Keratinocyte (primary cell): ENCODE data around the gene CARD8. TPM values are rescaled to one million over a fixed set of nuclear protein-coding genes. Genes with fewer than 3 reads are reported as not detected.
"Not testable (repeated sequence)": the region's sequence is repeated elsewhere in the genome, so short reads cannot be mapped to it uniquely, and the experiment has no call there.

Experiments used
- DNase-seq: peaks from one replicate; pipeline ENCODE4 v3.0.0-alpha.2; 2011; ENCODE audit warnings: low read depth, missing footprints, low spot score
- FAIRE-seq: peaks from 2 replicates; lab custom pipeline; 2011; peaks lifted over from hg19 to GRCh38; lab: Jason Lieb, UNC
- H2AFZ ChIP-seq: 2 replicates; pipeline ENCODE4 v1.6.0; 2012; ENCODE audit warnings: low read length, control low read depth, inconsistent platforms; ENCODE audit not compliant: control insufficient read depth
- H3K27ac ChIP-seq: 2 replicates; pipeline ENCODE4 v1.5.1; 2011; ENCODE audit warnings: low read length; ENCODE audit not compliant: control insufficient read depth, insufficient read depth
- H3K27me3 ChIP-seq: 3 replicates; pipeline ENCODE4 v1.6.0; 2011; ENCODE audit warnings: low read length; ENCODE audit not compliant: control insufficient read depth, insufficient read depth; ENCODE audit errors: extremely low read depth
- H3K36me3 ChIP-seq, 2 experiments: 2 replicates in 1 of 2; 3 replicates in 1 of 2; pipeline ENCODE4 v1.5.1; 2011; ENCODE audit warnings: low read length in 2 of 2, mild to moderate bottlenecking in 1 of 2; ENCODE audit not compliant: control insufficient read depth in 2 of 2, insufficient read depth in 2 of 2; ENCODE audit errors: extremely low read depth in 1 of 2
- H3K4me1 ChIP-seq: 3 replicates; pipeline ENCODE4 v1.5.1; 2011; ENCODE audit warnings: low read length; ENCODE audit not compliant: control insufficient read depth, insufficient read depth; ENCODE audit errors: extremely low read depth
- H3K4me2 ChIP-seq: 3 replicates; pipeline ENCODE4 v1.6.0; 2011; ENCODE audit warnings: low read depth, low read length; ENCODE audit not compliant: control insufficient read depth, insufficient read depth; ENCODE audit errors: extremely low read depth
- H3K4me3 ChIP-seq, 3 experiments: fragments of 200-600 bp in 1 of 3; sonication (generic) in 1 of 3; 2 replicates in 2 of 3; 3 replicates in 1 of 3; pipeline ENCODE4 v1.5.1; 2011 to 2016; ENCODE audit warnings: low read length in 3 of 3, mild to moderate bottlenecking in 3 of 3, control low read depth in 2 of 3, inconsistent platforms in 1 of 3, low read depth in 1 of 3, mixed read lengths in 1 of 3, mixed run types in 1 of 3, moderate library complexity in 1 of 3; ENCODE audit not compliant: control insufficient read depth in 2 of 3, insufficient read depth in 2 of 3; ENCODE audit errors: extremely low read depth in 1 of 3
- H3K79me2 ChIP-seq: 2 replicates; pipeline ENCODE4 v1.6.0; 2012; ENCODE audit warnings: low read length; ENCODE audit not compliant: control insufficient read depth, insufficient read depth
- H3K9ac ChIP-seq: 3 replicates; pipeline ENCODE4 v1.6.0; 2011; ENCODE audit warnings: low read length; ENCODE audit not compliant: control insufficient read depth, insufficient read depth; ENCODE audit errors: extremely low read depth
- H3K9me1 ChIP-seq: 3 replicates; pipeline ENCODE4 v1.6.0; 2011; ENCODE audit warnings: low read length; ENCODE audit not compliant: control insufficient read depth, insufficient read depth; ENCODE audit errors: extremely low read depth
- H3K9me3 ChIP-seq: 2 replicates; pipeline ENCODE4 v1.5.1; 2012; ENCODE audit warnings: low read depth, low read length; ENCODE audit not compliant: control insufficient read depth
- H4K20me1 ChIP-seq: 3 replicates; pipeline ENCODE4 v1.6.0; 2011; ENCODE audit warnings: low read length; ENCODE audit not compliant: control insufficient read depth, insufficient read depth; ENCODE audit errors: extremely low read depth
- CTCF ChIP-seq, 3 experiments: IDR thresholded peaks in 1 of 3; conservative IDR thresholded peaks in 1 of 3; optimal IDR thresholded peaks in 1 of 3; 2 replicates in 2 of 3; 3 replicates in 1 of 3; pipeline versions ENCODE3 to v1.5.1; 2011; ENCODE audit warnings: low read length in 3 of 3, mild to moderate bottlenecking in 3 of 3, moderate library complexity in 2 of 3, control low read depth in 1 of 3, inconsistent platforms in 1 of 3; ENCODE audit not compliant: insufficient read depth in 2 of 3; ENCODE audit errors: extremely low read depth in 1 of 3
- EZH2 ChIP-seq: IDR thresholded peaks from one replicate; pipeline ENCODE4 v1.6.1; 2012; ENCODE audit warnings: inconsistent platforms, mild to moderate bottlenecking, low read length, moderate library complexity
- dilution Hi-C: fragments of 300-500 bp; cut with MboI; formaldehyde crosslinking; loops from one replicate; pipeline ENCODE4 v1.7.0; 2020; ENCODE audit warnings: low sequenced_read_pairs; ENCODE audit not compliant: extremely low pct_ligation_motif_present
- polyA plus RNA-seq, 5 experiments: library from polyadenylated mRNA; depleted of rRNA in 3 of 5; stranded (reverse) in 3 of 5; stranded (forward) in 1 of 5; unstranded in 1 of 5; fragments of >200 nt; gene quantifications; 1 replicate in 1 of 5; 2 replicates in 3 of 5; 3 replicates in 1 of 5; pipeline versions ENCODE4 v1.2.1 to v1.2.3, GENCODE V29; 2011 to 2012; ENCODE audit warnings: missing spikeins in 2 of 5, low read depth in 1 of 5, low replicate concordance in 1 of 5

Gene CARD8
- polyA plus RNA-seq, 1 donor (not counting 4 experiments of a cell fraction or from before 2014, with no cell fraction given): 5.2 TPM

GRCh38 chr19:48244281-48244680, 11.4 kb downstream of the CARD8 start:
- no peak overlapping the region for H3K9ac ChIP-seq
- FAIRE-seq (peak; percentile 32), DNase-seq (no peak)
- no peaks in the 10 kb centered on the region for H3K4me1 ChIP-seq
- no peaks in the 10 kb centered on the region for H3K36me3 ChIP-seq
- no peaks in the 10 kb centered on the region for H4K20me1 ChIP-seq
- no peaks in the 10 kb centered on the region for H3K9me1 ChIP-seq
- no peaks in the 10 kb centered on the region for H3K79me2 ChIP-seq
- no peaks in the 10 kb centered on the region for H3K9me3 ChIP-seq
- no peaks in the 10 kb centered on the region for H3K27me3 ChIP-seq
- H3K4me3 ChIP-seq: no peak overlapping the region
- TF ChIP-seq EZH2 (no peak), CTCF (optimal IDR thresholded peaks at IDR 0.05 in 1 of 3, IDR thresholded peaks at IDR 0.05 in 1 of 3, conservative IDR thresholded peaks at IDR 0.05 in 1 of 3; ENCODE audit: extremely low read depth in 1 of 3, insufficient read depth in 2 of 3, low read length in 3 of 3) (no peak)
- H3K4me2 ChIP-seq: no peak overlapping the region
- no peak overlapping the region for H3K27ac ChIP-seq
- peak overlapping the region; percentile 0 for H2AFZ ChIP-seq
- dilution Hi-C loops: no loop called here

GRCh38 chr19:48241771-48242170, 13.9 kb downstream of the CARD8 start:
- H3K4me3 ChIP-seq, H3K9ac ChIP-seq, H3K4me2 ChIP-seq, H3K27ac ChIP-seq, dilution Hi-C loops, H3K9me3 ChIP-seq, H3K4me1 ChIP-seq, H4K20me1 ChIP-seq, H3K36me3 ChIP-seq, H3K9me1 ChIP-seq, H3K27me3 ChIP-seq, H3K79me2 ChIP-seq, DNase-seq, H2AFZ ChIP-seq, FAIRE-seq: not testable (repeated sequence)

- no peaks in the 10 kb centered on the region for H3K9me3 ChIP-seq
- H3K9me1 ChIP-seq: no peaks in the 10 kb centered on the region
- H3K27ac ChIP-seq: no peak overlapping the region
- H3K4me3 ChIP-seq: no peak overlapping the region
- H3K4me2 ChIP-seq: no peak overlapping the region
- H2AFZ ChIP-seq: no peak overlapping the region
- DNase-seq: no peak
- no peaks in the 10 kb centered on the region for H3K4me1 ChIP-seq
- no peaks in the 10 kb centered on the region for H4K20me1 ChIP-seq
- no peak for FAIRE-seq
- TF ChIP-seq EZH2 (no peak), CTCF (optimal IDR thresholded peaks at IDR 0.05 in 1 of 3, IDR thresholded peaks at IDR 0.05 in 1 of 3, conservative IDR thresholded peaks at IDR 0.05 in 1 of 3; ENCODE audit: extremely low read depth in 1 of 3, insufficient read depth in 2 of 3, low read length in 3 of 3) (no peak)
- no peak overlapping the region for H3K9ac ChIP-seq
- H3K79me2 ChIP-seq: no peaks in the 10 kb centered on the region
- no peaks in the 10 kb centered on the region for H3K27me3 ChIP-seq
- no peaks in the 10 kb centered on the region for H3K36me3 ChIP-seq
- dilution Hi-C loops: no loop called here
Measured at GRCh38 chr19:48239582-48240141, 16.1 kb downstream of the CARD8 start.
